Skeletal muscle tissue (tissue), 4 donors: ENCODE results near the gene NSRP1. TPM values are rescaled to one million over a fixed set of nuclear protein-coding genes. Genes with fewer than 3 reads are reported as not detected.
A peak's percentile ranks its signal among the peaks of the same experiment; 100 is the strongest.

Experiments
- H3K27ac ChIP-seq: one replicate; pipeline ENCODE4 v1.7.0; 2013; ENCODE audit warnings: mild to moderate bottlenecking, low read depth, low read length, inconsistent platforms
- H3K27me3 ChIP-seq, 3 donors: one replicate each; pipeline ENCODE4 v1.7.0; 2013; ENCODE audit warnings: low read length in 3 of 3; ENCODE audit not compliant: control insufficient read depth in 3 of 3, insufficient read depth in 3 of 3
- H3K36me3 ChIP-seq, 3 donors: one replicate each; pipeline ENCODE4 v1.7.0; 2013; ENCODE audit warnings: low read length in 3 of 3; ENCODE audit not compliant: control insufficient read depth in 3 of 3, insufficient read depth in 3 of 3
- H3K4me1 ChIP-seq, 3 donors: one replicate each; pipeline ENCODE4 v1.7.0; 2013; ENCODE audit warnings: low read length in 3 of 3, mild to moderate bottlenecking in 3 of 3; ENCODE audit not compliant: control insufficient read depth in 3 of 3, insufficient read depth in 3 of 3
- H3K4me3 ChIP-seq, 3 donors: one replicate each; pipeline ENCODE4 v1.7.0; 2013; ENCODE audit warnings: low read length in 3 of 3
- H3K9ac ChIP-seq, 3 donors: one replicate each; pipeline ENCODE4 v1.7.0; 2013; ENCODE audit warnings: low read length in 3 of 3, mild to moderate bottlenecking in 3 of 3, moderate library complexity in 2 of 3, low read depth in 1 of 3
- H3K9me3 ChIP-seq, 3 donors: one replicate each; pipeline ENCODE4 v1.7.0; 2013; ENCODE audit warnings: low read length in 3 of 3; ENCODE audit not compliant: control insufficient read depth in 3 of 3
- total RNA-seq: library from RNA; depleted of rRNA; stranded (reverse); fragments of >200 nt; gene quantifications from one replicate; pipeline ENCODE4 v1.2.3, GENCODE V29; 2014
- donor health status: Osteomylitis.

The NSRP1 gene
- total RNA-seq, 1 donor from 2014 or later: 7.8 TPM

DNA sequence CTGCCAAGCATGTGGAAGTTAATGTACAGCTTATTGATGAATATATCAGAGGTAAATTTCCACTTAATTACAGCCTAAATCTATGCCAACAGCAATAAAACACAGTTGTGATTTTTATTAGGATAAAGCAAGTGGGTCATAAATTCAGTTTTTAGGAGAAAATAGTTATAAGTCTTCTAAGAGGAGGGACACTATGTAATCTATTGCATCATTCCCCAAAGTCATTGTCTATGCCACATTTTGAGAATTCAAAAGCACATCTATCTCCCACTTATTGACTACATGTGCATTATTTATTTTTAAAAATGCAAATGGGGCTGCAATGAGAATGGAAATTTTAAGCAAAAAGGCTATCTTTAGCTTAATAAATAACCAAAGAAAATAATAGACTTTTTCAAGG lies 23.7 kb upstream of the NSRP1 start:
- Histone ChIP-seq H3K4me1 (peaks cover 0 to 6% (median 6%) of the 10 kb centered on the region in 3 donors), H3K27ac (no peak overlapping the region), H3K9me3 (no peaks in the 10 kb centered on the region), H3K27me3 (peaks cover 0 to 8% (median 5%) of the 10 kb centered on the region in 3 donors), H3K9ac (no peak overlapping the region), H3K36me3 (no peaks in the 10 kb centered on the region), H3K4me3 (no peak overlapping the region)

DNA sequence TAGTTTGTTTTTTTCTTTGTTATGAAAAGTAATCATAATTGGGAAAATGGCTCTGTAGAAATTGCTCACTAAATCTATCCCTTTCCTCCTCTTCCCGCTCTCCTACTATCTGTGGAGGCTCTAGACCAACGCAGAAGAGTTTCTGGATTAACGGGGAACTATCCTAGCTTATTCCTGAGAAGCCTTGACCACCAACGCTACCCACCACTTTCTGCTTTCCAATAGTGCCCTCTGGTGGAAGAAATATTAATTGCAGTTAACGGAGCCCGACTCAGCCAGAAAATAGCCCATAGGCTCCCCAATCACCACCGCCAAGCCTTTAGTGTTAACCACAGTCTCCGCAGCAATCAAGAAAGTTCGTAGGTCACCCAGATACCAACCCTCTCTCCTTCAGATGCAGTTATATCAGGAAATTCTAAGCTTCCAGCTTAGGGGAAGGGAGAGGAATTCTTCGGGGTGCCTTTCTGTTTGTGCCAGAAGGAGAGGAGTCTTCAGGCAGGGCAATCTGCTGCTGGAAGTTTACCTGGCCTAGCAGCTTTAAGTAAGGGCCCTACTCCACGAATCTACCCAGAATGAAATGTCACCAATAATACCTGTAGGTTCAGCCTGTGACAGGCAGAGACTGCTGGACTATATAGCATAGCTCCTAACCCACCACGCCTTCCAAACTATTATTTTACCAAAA lies 23.0 kb upstream of the NSRP1 start:
- H3K9me3 ChIP-seq: no peaks in the 10 kb centered on the region

DNA sequence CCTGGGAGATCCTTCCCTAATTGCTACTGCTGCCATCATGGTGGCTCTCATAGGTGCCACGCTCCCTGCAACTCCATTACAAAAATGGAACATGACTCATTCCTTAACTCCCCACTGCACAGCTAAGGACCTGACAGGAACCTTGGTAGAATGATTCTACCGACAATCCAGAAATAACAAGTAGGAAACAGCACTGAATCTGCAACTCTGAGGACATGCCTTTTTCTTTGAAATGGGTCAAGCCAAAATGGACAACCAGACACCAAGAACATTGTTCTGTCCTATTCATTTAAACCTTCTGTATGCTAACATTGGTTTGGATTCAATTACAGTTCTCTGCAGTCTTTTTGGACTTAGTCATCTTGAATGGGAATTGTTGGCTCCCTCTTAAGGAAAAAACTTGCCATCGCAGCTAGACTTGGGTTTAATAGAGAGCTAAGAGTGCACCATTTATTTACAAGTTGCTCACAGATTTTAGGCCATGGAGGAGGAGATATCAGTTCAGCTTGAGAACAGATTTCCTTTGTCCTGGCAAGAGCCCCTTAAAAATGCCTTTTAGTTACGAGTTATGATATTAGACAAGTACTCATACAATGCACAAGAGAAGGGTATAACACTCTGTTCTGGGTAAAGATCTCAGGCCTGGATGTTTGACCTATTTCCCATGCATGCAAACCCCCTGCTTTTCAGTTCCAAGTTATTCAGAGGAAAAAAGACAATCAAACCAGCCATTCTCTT lies 20.9 kb upstream of the NSRP1 start:
- Histone ChIP-seq H3K27ac (no peak overlapping the region), H3K9ac (no peak overlapping the region), H3K27me3 (peaks cover 0 to 4% (median 0%) of the 10 kb centered on the region in 3 donors), H3K36me3 (no peaks in the 10 kb centered on the region), H3K4me3 (no peak overlapping the region), H3K4me1 (peaks cover 0 to 6% (median 6%) of the 10 kb centered on the region in 3 donors), H3K9me3 (no peaks in the 10 kb centered on the region)

More for the DNA sequence above, 23.0 kb upstream of the NSRP1 start:
- Histone ChIP-seq H3K4me3 (peak overlapping the region in 1 of 3 donors; percentile 21), H3K36me3 (no peaks in the 10 kb centered on the region), H3K4me1 (peaks cover 0 to 6% (median 6%) of the 10 kb centered on the region in 3 donors), H3K27ac (no peak overlapping the region), H3K9ac (peak overlapping the region; percentile 10 to 46 (median 15)), H3K27me3 (peaks cover 0 to 8% (median 5%) of the 10 kb centered on the region in 3 donors)

DNA sequence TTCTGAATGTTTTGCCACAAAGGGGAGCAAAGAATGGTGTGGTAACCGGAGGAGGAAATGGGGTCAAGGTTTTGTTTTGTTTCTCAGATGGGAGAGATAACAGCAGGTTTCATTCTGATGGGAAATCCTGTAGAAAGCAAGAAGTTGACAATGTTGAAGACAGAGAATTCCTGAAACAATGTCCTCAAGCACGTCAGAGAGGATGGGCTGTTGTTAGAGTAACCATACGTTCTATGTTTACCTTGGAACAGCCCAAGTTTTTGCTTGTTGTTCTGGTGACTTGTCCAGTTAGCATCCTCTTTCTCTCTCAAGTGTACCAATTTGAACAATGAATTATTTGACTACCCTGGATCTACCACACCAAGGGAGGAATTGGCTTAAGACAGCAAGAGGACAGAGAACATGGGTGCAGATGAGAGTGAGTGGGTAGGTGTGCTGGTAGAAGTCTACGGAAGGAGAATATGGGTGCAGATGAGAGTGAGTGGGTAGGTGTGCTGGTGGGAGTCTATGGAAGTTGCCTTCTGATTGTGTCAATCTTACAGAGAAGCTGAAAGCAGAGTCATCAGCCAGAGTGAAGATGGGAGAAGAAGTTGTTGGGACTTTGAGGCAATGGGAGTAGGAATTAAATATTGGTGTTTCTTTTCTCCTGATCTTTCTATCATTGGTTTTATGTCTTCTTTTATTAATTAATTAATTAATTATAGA lies 14.8 kb upstream of the NSRP1 start:
- Histone ChIP-seq H3K9me3 (no peaks in the 10 kb centered on the region), H3K9ac (no peak overlapping the region), H3K4me1 (peaks cover 3 to 6% (median 4%) of the 10 kb centered on the region in 3 donors), H3K4me3 (no peak overlapping the region), H3K36me3 (no peaks in the 10 kb centered on the region), H3K27ac (no peak overlapping the region), H3K27me3 (no peaks in the 10 kb centered on the region)

DNA sequence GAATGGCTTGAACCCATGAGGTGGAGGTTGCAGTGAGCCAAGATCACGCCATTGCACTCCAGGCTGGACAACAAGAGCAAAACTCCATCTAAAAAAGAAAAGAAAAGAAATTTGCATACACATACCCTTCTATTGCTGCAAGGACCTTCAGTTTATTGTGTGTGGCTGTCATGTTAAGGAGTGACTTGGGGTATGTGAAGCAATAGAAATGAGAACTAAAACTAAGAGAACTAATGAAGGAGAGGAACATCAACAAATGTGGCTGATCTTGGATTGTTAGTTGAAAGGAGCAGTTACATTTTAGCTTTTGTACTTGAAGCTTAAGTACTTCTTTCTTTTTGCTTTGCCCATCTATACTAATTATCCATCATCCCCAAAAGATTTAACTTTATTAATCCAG lies 12.7 kb upstream of the NSRP1 start:
- Histone ChIP-seq H3K36me3 (no peaks in the 10 kb centered on the region), H3K9me3 (no peaks in the 10 kb centered on the region), H3K27me3 (no peaks in the 10 kb centered on the region), H3K9ac (no peak overlapping the region), H3K4me3 (no peak overlapping the region), H3K4me1 (peaks cover 3 to 6% (median 4%) of the 10 kb centered on the region in 3 donors), H3K27ac (no peak overlapping the region)

DNA sequence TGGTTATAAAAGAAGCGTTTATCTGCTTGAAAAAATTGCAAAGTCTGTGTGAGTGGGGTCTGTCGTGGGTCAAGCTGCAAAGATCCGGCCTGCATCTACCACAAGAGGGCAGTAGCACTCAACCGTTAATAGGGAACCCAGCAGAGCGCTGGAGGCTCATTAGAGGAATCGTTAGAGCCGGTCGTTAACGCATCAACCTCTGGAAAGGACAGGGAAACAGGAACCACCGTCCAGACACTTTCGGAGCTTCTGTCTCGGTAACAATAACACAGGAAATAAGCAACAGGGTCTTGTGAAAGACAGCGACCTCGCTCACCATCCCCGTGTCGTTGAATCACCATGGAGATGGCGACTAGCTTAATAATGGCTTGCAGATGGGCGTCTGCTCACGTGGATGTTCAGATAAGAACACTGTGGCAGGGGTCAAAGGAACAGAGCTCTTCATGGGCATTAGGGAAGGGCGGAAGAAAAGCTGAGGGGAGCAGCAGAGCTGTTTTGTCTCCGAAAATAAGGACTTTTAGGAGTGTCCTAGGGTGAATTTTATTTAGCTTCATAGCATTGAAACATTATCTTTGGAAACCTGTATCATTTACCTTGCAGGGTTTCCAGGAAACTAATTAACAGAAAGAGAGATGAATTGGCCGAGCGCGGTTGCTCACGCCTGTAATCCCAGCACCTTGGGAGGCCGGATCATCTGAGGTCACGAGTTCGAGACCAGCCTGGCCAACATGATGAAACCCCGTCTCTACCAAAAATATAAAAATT lies 11.9 kb upstream of the NSRP1 start:
- no peak overlapping the region for H3K27ac ChIP-seq
- no peaks in the 10 kb centered on the region for H3K9me3 ChIP-seq
- H3K36me3 ChIP-seq: no peaks in the 10 kb centered on the region
- H3K9ac ChIP-seq: peak overlapping the region; percentile 23 to 58 (median 40)
- peaks cover 3 to 6% (median 4%) of the 10 kb centered on the region in 3 donors for H3K4me1 ChIP-seq
- H3K27me3 ChIP-seq: no peaks in the 10 kb centered on the region
- H3K4me3 ChIP-seq: peak overlapping the region; percentile 78

DNA sequence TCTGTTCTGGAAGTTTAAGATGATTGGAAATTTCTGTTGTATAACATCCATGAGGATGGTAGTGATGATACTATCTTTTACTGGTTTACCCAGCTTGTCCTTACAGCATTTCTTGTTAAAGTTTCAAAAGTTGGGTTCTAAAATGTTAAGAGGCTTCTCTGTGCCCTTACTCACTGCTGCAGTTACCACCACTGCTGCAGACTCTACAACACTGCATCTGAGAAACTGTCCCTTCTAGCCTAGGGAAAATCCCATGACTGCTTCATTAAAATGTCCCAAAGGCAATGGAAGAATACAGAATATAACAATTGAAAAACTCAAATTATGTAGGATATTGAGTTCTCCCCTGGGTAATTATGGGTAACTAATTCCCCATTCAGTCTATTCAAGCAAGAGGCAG lies 3.8 kb upstream of the NSRP1 start:
- H3K27me3 ChIP-seq: no peaks in the 10 kb centered on the region
- H3K36me3 ChIP-seq: no peaks in the 10 kb centered on the region
- no peak overlapping the region for H3K4me3 ChIP-seq
- H3K4me1 ChIP-seq: peaks cover 0 to 6% (median 0%) of the 10 kb centered on the region in 3 donors
- no peaks in the 10 kb centered on the region for H3K9me3 ChIP-seq
- H3K9ac ChIP-seq: no peak overlapping the region
- H3K27ac ChIP-seq: no peak overlapping the region

DNA sequence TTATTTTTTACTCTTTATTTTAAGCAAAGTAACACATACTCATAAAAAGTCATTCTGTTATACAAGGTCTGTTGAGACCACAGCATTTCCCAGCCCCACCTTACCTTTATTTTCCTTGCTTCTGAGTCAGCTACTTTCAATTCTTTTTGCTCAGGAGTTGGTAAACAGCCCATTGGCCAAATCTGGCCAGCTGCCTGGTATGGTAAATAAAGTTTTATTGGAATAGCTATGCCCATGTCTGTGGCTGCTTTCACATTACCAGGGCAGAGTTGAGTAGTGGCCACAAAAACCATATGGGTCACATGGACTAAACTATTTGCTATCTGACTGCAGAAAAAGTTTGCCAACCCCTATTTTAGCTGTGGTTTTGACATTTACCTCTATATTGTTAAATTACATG lies 3.4 kb upstream of the NSRP1 start:
- Histone ChIP-seq H3K27ac (no peak overlapping the region), H3K4me3 (no peak overlapping the region), H3K9me3 (no peaks in the 10 kb centered on the region), H3K27me3 (no peaks in the 10 kb centered on the region), H3K4me1 (peaks cover 0 to 10% (median 4%) of the 10 kb centered on the region in 3 donors), H3K9ac (no peak overlapping the region), H3K36me3 (no peaks in the 10 kb centered on the region)

DNA sequence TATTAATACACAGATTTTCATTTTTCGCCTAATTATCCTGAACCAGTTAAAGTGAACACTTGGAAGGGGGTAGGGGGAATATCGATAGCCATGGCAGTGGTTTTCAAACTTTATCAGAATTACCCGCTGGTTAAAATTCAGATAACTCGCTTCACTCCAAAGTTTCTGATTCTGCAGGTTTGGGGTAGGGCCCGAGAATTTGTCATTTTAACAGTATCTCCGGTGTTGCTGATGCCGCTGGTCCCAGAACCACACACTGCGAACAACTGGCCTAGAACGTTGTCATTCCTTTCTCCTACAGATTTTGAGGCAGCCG lies 313 bp upstream of the NSRP1 start:
- peak overlapping the region; percentile 86 to 100 (median 94) for H3K9ac ChIP-seq
- peaks cover 0 to 15% (median 8%) of the 10 kb centered on the region in 3 donors for H3K4me1 ChIP-seq

More for the DNA sequence above, 313 bp upstream of the NSRP1 start:
- Histone ChIP-seq H3K4me3 (peak overlapping the region; percentile 83 to 99 (median 85)), H3K27ac (peak overlapping the region; percentile 95), H3K27me3 (no peaks in the 10 kb centered on the region), H3K9me3 (no peaks in the 10 kb centered on the region), H3K36me3 (peaks cover 0 to 5% (median 0%) of the 10 kb centered on the region in 3 donors)
